ENCODE results near the gene AMH. TPM values are rescaled to one million over a fixed set of nuclear protein-coding genes. Genes with fewer than 3 reads are reported as not detected.

AMH gene
- total RNA-seq, 1 donor from 2014 or later: 3.5 TPM

GRCh38 chr19:2228157-2229030, 20.7 kb upstream of the AMH start:
- no peaks in the 10 kb centered on the region for H3K36me3 ChIP-seq
- no peaks in the 10 kb centered on the region for H3K79me2 ChIP-seq (ENCODE audit: low read depth)
- peaks cover 9% of the 10 kb centered on the region for H3K27me3 Mint-ChIP-seq (ENCODE audit: insufficient read depth, low read depth)
- peaks cover 12% of the 10 kb centered on the region for H3F3A ChIP-seq (ENCODE audit: low read depth)
- H3K4me2 ChIP-seq: no peak overlapping the region
- no peak overlapping the region for H3K9ac ChIP-seq
- no peak for DNase-seq (ENCODE audit: low spot score)
- no peaks in the 10 kb centered on the region for H3K27me3 ChIP-seq
- no peaks in the 10 kb centered on the region for H3K9me3 Mint-ChIP-seq
- H3K4me1 ChIP-seq: no peaks in the 10 kb centered on the region
- no peak overlapping the region for H3K27ac ChIP-seq
- peaks cover 15% of the 10 kb centered on the region for H3K36me3 Mint-ChIP-seq
- H3K4me1 Mint-ChIP-seq: no peaks in the 10 kb centered on the region
- no peak overlapping the region for H2AFZ ChIP-seq (replicated peaks)
- H3K4me3 Mint-ChIP-seq: no peak overlapping the region
- TF ChIP-seq, protein P1, sequence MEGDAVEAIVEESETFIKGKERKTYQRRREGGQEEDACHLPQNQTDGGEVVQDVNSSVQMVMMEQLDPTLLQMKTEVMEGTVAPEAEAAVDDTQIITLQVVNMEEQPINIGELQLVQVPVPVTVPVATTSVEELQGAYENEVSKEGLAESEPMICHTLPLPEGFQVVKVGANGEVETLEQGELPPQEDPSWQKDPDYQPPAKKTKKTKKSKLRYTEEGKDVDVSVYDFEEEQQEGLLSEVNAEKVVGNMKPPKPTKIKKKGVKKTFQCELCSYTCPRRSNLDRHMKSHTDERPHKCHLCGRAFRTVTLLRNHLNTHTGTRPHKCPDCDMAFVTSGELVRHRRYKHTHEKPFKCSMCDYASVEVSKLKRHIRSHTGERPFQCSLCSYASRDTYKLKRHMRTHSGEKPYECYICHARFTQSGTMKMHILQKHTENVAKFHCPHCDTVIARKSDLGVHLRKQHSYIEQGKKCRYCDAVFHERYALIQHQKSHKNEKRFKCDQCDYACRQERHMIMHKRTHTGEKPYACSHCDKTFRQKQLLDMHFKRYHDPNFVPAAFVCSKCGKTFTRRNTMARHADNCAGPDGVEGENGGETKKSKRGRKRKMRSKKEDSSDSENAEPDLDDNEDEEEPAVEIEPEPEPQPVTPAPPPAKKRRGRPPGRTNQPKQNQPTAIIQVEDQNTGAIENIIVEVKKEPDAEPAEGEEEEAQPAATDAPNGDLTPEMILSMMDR (IDR thresholded peaks at IDR 0.05): no peak
- TF ChIP-seq EZH2phosphoT487 (IDR thresholded peaks at IDR 0.05) (no peak), EZH2 (IDR thresholded peaks at IDR 0.05) (no peak)
- no peaks in the 10 kb centered on the region for H3K9me3 ChIP-seq (ENCODE audit: low read depth)
- H3K27ac Mint-ChIP-seq: no peak overlapping the region
- H4K20me1 ChIP-seq (ENCODE audit: low read depth): peaks cover 12% of the 10 kb centered on the region
- H3K4me3 ChIP-seq: no peak overlapping the region

- DNase-seq (ENCODE audit: low spot score): no peak
- Histone ChIP-seq H3K4me1 (no peaks in the 10 kb centered on the region), H3K79me2 (ENCODE audit: low read depth) (peaks cover 5% of the 10 kb centered on the region), H3K4me3 (no peak overlapping the region), H3K9me3 (ENCODE audit: low read depth) (no peaks in the 10 kb centered on the region), H3K4me2 (no peak overlapping the region), H3K36me3 (no peaks in the 10 kb centered on the region), H3F3A (ENCODE audit: low read depth) (peaks cover 12% of the 10 kb centered on the region), H3K9ac (no peak overlapping the region), H2AFZ (replicated peaks) (no peak overlapping the region), H4K20me1 (ENCODE audit: low read depth) (peaks cover 16% of the 10 kb centered on the region), H3K27me3 (no peaks in the 10 kb centered on the region), H3K27ac (no peak overlapping the region)
- TF ChIP-seq EZH2phosphoT487 (IDR thresholded peaks at IDR 0.05) (no peak), EZH2 (IDR thresholded peaks at IDR 0.05) (no peak)
- TF ChIP-seq, protein P1 (IDR thresholded peaks at IDR 0.05): no peak
- H3K9me3 Mint-ChIP-seq: no peaks in the 10 kb centered on the region
- H3K27ac Mint-ChIP-seq: no peak overlapping the region
- no peak overlapping the region for H3K4me3 Mint-ChIP-seq
- peaks cover 8% of the 10 kb centered on the region for H3K27me3 Mint-ChIP-seq (ENCODE audit: insufficient read depth, low read depth)
- H3K4me1 Mint-ChIP-seq: peaks cover 4% of the 10 kb centered on the region
- peaks cover 13% of the 10 kb centered on the region for H3K36me3 Mint-ChIP-seq
Measured at GRCh38 chr19:2229103-2230032, 19.8 kb upstream of the AMH start.

DNA sequence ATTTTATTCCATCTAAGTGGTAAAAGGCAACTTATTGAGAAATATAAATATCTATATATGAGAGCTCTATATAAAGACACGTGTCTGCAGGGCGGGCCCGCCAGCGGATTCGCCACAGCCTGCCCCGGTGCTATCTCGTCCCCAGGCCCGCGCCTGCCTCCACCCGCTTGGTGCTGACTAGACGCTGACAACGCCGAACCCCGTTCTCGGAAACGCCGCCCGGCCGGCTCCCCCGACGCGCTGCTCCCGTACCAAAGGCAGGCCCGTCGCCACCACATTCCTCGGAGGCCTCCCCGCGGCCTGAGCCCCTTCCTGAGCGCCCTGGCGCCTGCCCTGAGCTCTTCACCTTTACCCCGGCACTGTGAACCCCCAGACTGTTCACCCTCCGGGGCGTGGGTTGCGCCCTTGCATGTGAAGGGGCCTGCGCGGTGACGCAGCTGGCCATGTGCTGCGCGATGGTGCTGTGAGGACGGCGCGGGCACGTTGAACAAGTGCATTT, 19.0 kb upstream of the AMH start:
- Histone ChIP-seq H3K9ac (no peak overlapping the region), H2AFZ (replicated peaks) (no peak overlapping the region), H3K79me2 (ENCODE audit: low read depth) (peaks cover 12% of the 10 kb centered on the region), H3K4me1 (peaks cover 4% of the 10 kb centered on the region), H3K36me3 (no peaks in the 10 kb centered on the region), H3K4me2 (no peak overlapping the region), H3K27me3 (no peaks in the 10 kb centered on the region), H4K20me1 (ENCODE audit: low read depth) (peaks cover 23% of the 10 kb centered on the region), H3K27ac (no peak overlapping the region), H3K9me3 (ENCODE audit: low read depth) (no peaks in the 10 kb centered on the region), H3K4me3 (no peak overlapping the region), H3F3A (ENCODE audit: low read depth) (peaks cover 12% of the 10 kb centered on the region)
- peaks cover 8% of the 10 kb centered on the region for H3K36me3 Mint-ChIP-seq
- no peak for DNase-seq (ENCODE audit: low spot score)
- no peaks in the 10 kb centered on the region for H3K9me3 Mint-ChIP-seq
- H3K27ac Mint-ChIP-seq: no peak overlapping the region
- H3K4me3 Mint-ChIP-seq: peak overlapping the region; percentile 9
- peaks cover 8% of the 10 kb centered on the region for H3K27me3 Mint-ChIP-seq (ENCODE audit: insufficient read depth, low read depth)
- TF ChIP-seq EZH2 (IDR thresholded peaks at IDR 0.05) (no peak), EZH2phosphoT487 (IDR thresholded peaks at IDR 0.05) (no peak)
- H3K4me1 Mint-ChIP-seq: peaks cover 8% of the 10 kb centered on the region
